IPS-NIHi7 (cell line): Measurements from ENCODE around the gene DISP3.
"Not testable (repeated sequence)": the region's sequence is repeated elsewhere in the genome, so short reads cannot be mapped to it uniquely, and the experiment has no call there.

ENCODE experiments used
- DNase-seq: peaks from one replicate; pipeline ENCODE4 v3.0.0; 2012; ENCODE audit warnings: mixed read lengths; ENCODE audit errors: extremely low spot score

Gene DISP3

GRCh38 chr1:11576109-11576875 is 97.3 kb downstream of the DISP3 start:
- no peak for DNase-seq

- no peak for DNase-seq
These were observed 99.0 kb downstream of the DISP3 start for GRCh38 chr1:11578004-11578403.

- no peak for DNase-seq
These were observed 100.6 kb downstream of the DISP3 start for GRCh38 chr1:11579506-11579905.

- DNase-seq: not testable (repeated sequence)
These were observed 101.1 kb downstream of the DISP3 start for GRCh38 chr1:11580049-11580448.

- DNase-seq: no peak
These were observed 102.6 kb downstream of the DISP3 start for GRCh38 chr1:11581445-11581991.

- no peak for DNase-seq
These were observed 106.4 kb downstream of the DISP3 start for GRCh38 chr1:11585389-11585788.
